ENCODE data around the gene PSMC6.
A peak's percentile ranks its signal among the peaks of the same experiment; 100 is the strongest.
"Not testable (repeated sequence)": the region's sequence is repeated elsewhere in the genome, so short reads cannot be mapped to it uniquely, and the experiment has no call there.

Gene PSMC6

DNA sequence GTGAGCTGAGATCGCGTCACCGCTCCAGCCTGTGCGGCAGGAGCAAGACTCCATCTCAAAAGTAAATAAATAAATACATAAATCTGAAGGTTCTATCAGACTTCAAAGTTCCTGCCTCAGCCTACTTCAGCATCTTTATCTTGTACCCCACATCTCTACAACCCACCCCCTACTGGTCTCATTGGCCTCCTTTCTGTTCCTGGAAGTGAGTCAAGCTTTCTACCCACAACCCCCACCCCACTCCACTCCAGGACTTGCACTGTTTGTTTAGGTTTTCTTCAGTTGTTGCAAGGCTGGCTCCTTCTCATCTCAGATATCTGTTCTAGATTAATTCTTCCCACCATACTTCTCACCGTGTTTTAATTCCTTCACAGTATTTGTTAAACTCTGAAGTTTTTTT, 714 bp upstream of the PSMC6 start:
- peak; percentile 17 for DNase-seq

DNA sequence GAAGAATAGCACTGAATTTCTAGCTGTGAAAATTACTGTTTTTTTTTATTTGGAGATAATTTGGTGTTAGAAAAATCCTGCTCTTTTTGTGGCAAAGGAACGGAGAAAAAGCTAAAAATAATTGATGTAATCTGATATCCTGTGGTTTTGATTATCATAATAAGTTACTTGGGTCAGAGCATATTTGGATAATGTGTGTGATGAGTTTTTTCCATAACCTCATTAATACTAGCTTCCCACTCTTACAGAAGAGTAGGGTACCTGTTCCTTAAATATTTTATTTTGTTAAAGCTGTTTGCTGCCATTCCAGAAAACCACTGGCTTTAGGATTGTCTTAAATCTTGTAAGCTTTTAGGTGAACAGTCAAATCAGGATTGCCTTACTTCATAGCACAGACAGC, 4.7 kb downstream of the PSMC6 start:
- no peak for DNase-seq

- DNase-seq: no peak
Measured at GRCh38 chr14:52716155-52716554, 9.2 kb downstream of the PSMC6 start.

GRCh38 chr14:52723514-52724359, 16.7 kb downstream of the PSMC6 start:
- no peak for DNase-seq

GRCh38 chr14:52724360-52724644, 17.3 kb downstream of the PSMC6 start:
- no peak for DNase-seq

DNA sequence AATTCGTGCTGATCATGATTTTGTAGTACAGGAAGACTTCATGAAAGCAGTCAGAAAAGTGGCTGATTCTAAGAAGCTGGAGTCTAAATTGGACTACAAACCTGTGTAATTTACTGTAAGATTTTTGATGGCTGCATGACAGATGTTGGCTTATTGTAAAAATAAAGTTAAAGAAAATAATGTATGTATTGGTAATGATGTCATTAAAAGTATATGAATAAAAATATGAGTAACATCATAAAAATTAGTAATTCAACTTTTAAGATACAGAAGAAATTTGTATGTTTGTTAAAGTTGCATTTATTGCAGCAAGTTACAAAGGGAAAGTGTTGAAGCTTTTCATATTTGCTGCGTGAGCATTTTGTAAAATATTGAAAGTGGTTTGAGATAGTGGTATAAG, 20.5 kb downstream of the PSMC6 start:
- DNase-seq: not testable (repeated sequence)

- not testable (repeated sequence) for DNase-seq
Measured at GRCh38 chr14:52729035-52729434, 22.0 kb downstream of the PSMC6 start.

DNA sequence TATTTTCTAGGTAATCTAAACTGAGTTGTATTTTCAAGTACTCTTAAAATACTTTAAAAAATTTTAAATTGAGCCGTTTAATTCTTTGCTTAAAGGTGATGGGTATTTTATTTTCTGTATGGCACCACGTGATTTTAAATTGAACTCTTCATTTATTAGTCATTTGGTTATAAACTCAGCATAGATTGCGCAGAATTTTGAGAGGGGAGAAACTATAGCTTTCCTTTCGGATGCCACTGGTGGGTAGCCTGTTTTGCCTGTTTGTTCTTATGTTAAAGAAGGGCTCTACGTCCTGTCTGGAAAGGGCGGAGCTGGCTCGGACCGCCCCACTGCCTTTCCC, 22.6 kb downstream of the PSMC6 start:
- no peak for DNase-seq

DNA sequence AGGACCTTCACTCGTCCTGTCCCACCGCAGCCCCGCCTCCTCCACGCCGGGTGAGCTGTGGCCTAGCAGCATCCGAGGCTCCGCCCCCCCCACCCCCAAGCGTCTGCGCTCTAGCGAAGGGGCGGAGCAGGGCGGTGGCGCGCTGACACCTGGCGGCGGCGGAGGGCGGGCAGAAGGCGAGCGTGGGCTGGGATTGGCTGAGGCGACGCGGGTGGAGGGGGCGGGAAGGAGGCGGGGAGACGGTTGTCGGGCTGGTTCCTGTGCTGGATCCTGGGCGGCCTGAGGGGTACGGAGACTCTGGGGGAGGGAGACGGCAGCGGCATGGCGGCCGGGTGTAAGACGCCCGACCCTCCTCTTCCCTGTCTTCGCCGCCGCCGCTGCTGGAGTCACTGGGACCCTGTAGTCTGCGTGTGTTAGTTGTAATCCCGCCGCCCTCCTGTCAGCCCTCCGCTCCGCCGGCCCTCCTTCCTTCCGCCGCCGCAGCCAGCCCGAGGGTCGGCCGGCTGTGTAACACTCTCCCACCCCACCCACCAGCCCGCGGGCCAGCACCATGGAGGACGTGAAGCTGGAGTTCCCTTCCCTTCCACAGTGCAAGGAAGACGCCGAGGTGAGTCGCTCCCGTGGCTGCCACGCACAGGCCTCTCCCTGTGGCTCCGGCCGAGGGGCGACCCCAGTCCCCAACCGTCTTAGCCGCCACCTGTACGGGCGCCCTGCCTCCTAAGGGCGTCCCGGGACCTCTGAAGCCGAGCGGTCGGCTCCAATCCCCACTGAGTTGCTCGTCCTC, 23.1 kb downstream of the PSMC6 start, which contains the start of gene STYX:
TSS of gene STYX (plus strand) at position 242 of the 784 bp plus-strand sequence. CDS start at position 551, 309 bp downstream.
- peak; percentile 96 for DNase-seq

DNA sequence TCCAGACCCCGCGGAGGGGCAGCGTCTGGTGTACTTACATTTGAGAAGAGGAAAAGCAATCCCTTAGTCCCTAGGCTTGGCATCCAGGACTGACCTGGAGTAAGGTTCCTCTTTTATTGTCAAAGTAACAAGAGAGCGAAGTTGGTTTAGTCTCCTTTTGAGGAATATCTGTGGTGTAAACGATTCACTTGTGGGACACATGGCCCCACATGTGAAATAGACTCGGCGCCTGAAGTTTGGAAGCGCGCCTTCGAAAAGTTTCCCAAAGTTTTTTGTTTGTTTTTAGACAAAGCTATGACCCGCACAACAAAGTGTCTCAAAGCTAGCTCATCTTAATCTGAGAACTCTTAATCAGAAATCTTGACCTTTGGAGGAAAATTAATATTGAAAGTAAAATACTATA, 23.7 kb downstream of the PSMC6 start:
- no peak for DNase-seq

DNA sequence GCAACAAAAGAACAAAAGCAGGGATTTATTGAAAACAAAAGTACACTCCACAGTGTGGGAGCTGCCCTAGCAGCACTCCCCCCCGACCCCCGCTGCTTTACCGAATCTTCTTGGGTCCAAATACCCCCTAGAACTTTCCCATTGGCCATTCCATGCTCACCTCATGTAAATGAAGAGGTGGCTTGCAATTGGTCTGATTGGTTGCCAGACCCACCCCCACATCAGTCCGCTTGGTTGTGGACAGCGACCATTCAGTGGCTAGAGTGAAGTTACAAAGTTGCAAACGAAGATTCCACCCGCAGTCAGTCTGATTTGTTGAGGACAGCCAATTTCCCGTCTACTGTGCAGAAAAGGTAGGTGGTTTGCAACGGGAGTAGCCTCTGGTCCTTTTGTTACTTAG, 26.8 kb downstream of the PSMC6 start:
- no peak for DNase-seq

DNA sequence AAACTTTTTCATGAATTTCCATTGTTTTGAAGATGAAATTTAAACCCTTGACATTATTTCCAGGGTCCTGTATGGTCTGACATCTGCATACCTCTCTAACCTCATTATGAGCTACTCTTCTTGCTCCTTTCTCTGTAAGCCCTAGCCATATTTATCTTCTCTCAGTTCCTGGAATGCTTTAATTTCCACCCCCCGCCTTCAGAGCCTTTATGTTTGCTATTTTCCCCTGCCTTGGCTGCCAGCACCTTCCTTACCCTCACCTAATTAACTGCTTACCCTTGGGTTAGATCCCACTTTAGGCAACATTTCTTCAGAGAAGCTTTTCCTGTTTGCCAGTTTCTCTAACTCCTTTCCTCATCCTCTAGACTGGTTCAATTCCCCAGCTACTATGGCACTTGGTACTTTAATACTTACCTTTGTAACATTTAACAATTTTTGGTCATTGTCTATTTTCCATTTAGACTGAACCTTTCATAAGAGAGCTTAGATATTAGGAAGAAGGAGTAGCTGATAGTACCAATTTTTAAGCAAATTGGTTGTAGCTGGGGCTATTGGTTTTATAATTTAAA, 29.0 kb downstream of the PSMC6 start:
- no peak for DNase-seq

DNA sequence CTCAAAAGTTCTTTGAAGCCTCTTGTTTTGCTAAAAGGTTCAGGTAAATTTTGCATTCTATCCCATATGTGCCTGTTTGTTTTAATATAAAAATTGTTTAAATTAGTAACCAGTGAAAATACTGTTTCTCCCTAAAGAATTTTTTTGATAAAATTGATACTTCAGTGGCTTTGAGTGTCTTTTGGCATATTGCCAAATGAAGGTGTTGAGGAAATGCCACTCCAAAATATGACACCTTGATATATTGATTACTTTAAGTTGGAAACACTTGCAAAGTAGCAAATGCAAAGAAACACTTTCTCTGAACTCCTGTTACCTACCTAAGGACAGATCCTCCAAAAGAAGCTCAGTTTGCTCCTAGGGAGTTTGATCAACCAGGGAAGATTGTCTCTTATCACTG, 31.4 kb downstream of the PSMC6 start:
- no peak for DNase-seq

- no peak for DNase-seq
Measured at GRCh38 chr14:52740751-52741150, 33.8 kb downstream of the PSMC6 start.

- no peak for DNase-seq
Measured at GRCh38 chr14:52741865-52742264, 34.9 kb downstream of the PSMC6 start.

- no peak for DNase-seq
Measured at GRCh38 chr14:52748647-52749292, 41.8 kb downstream of the PSMC6 start.

GRCh38 chr14:52755607-52756316, 48.8 kb downstream of the PSMC6 start:
- no peak for DNase-seq

GRCh38 chr14:52759145-52759544, 52.1 kb downstream of the PSMC6 start:
- DNase-seq: no peak

DNA sequence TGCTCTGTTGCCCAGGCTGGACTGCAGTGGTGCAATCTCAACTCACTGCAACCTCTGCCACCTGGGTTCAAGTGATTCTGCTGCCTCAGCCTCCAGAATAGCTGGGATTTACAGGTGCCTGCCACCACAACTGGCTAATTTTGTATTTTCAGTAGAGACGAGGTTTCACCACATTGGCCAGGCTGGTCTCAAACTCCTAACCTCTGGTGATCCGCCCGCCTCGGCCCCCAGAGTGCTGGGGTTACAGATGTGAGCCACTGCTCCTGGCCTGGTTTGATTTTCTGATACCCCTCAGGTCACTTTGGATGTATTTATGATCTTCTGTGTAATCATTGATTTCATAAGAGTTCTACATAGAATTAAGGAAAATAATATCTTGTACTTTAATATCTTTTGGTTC, 55.9 kb downstream of the PSMC6 start:
- not testable (repeated sequence) for DNase-seq

DNA sequence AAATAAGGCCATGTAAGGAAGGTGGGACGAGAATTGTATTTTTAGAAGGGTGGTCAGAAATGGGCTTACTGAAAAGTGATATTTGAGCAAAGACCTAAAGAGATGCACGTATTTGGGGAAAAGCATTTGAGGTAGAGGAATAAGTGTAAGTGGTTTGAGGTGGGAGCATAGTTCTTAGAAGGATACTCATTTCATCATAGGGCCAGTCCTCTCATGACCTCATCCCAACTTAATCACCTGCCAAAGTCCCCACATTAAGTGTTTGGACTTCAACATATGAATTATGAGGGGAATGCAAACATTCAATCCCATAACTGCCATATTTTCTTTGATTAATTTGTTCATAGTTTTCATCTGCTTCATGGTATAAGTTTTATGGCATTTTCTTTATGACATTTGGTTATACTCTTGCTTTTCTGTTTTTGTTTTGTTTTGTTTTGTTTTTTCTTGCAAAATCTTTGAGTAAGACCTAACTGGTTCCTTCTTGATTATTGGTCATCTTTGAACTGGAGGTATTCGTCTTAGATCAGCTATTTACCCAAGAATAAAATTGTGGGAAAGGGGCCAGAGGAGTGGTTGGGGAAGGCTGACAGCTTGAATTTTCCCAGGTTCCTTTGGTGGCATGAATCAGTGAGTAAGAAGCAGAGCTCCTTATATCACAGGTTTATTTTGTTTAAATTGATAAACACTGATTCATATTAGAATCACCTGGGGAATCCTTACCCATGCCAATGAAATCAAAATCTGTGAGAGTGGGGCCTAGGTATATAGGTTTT, 60.2 kb downstream of the PSMC6 start:
- DNase-seq: no peak

GRCh38 chr14:52769887-52770286, 62.9 kb downstream of the PSMC6 start:
- no peak for DNase-seq

- no peak for DNase-seq
Measured at GRCh38 chr14:52776816-52777215, 69.8 kb downstream of the PSMC6 start.
